Neutrophil (primary cell): Measurements from ENCODE around the gene MFAP3L.

Experiments
- H3K27ac ChIP-seq: fragments of 200-600 bp; sonication (generic); 2 replicates; pipeline ENCODE4 v1.5.1; 2016; ENCODE audit warnings: mild to moderate bottlenecking, moderate library complexity
- H3K27me3 ChIP-seq: fragments of 200-600 bp; sonication (generic); 2 replicates; pipeline ENCODE4 v1.6.0; 2016; ENCODE audit warnings: mild to moderate bottlenecking
- H3K36me3 ChIP-seq: fragments of 200-600 bp; sonication (generic); 2 replicates; pipeline ENCODE4 v1.5.1; 2017
- H3K4me1 ChIP-seq, 2 experiments: fragments of 200-600 bp in 1 of 2; sonication (generic) in 1 of 2; 1 replicate in 1 of 2; 2 replicates in 1 of 2; pipeline versions ENCODE4 v1.5.1 to v1.6.1; 2013 to 2016; ENCODE audit warnings: low read depth in 1 of 2, low read length in 1 of 2, mild to moderate bottlenecking in 1 of 2, moderate library complexity in 1 of 2; ENCODE audit not compliant: control insufficient read depth in 1 of 2, insufficient read depth in 1 of 2
- H3K4me3 ChIP-seq, 2 experiments: fragments of 200-600 bp in 1 of 2; sonication (generic) in 1 of 2; 1 replicate in 1 of 2; 2 replicates in 1 of 2; pipeline ENCODE4 v1.5.1; 2013 to 2016; ENCODE audit warnings: low read depth in 1 of 2, low read length in 1 of 2, mild to moderate bottlenecking in 1 of 2, moderate library complexity in 1 of 2
- H3K9me3 ChIP-seq: fragments of 200-600 bp; sonication (generic); 2 replicates; pipeline ENCODE4 v1.5.1; 2016
- TF ChIP-seq, protein P1 (sequence below): fragments of 200-600 bp; sonication (generic); IDR thresholded peaks from 2 replicates; pipeline ENCODE4 v1.5.1; 2016; ENCODE audit warnings: antibody characterized with exemption

Gene MFAP3L

GRCh38 chr4:169986369-169986768 lies 39.8 kb downstream of the MFAP3L start:
- Histone ChIP-seq H3K27me3 (peaks cover 5% of the 10 kb centered on the region), H3K4me3 (no peak overlapping the region), H3K36me3 (peaks cover 2% of the 10 kb centered on the region), H3K27ac (no peak overlapping the region), H3K4me1 (no peaks in the 10 kb centered on the region), H3K9me3 (no peaks in the 10 kb centered on the region)
- TF ChIP-seq, protein P1, sequence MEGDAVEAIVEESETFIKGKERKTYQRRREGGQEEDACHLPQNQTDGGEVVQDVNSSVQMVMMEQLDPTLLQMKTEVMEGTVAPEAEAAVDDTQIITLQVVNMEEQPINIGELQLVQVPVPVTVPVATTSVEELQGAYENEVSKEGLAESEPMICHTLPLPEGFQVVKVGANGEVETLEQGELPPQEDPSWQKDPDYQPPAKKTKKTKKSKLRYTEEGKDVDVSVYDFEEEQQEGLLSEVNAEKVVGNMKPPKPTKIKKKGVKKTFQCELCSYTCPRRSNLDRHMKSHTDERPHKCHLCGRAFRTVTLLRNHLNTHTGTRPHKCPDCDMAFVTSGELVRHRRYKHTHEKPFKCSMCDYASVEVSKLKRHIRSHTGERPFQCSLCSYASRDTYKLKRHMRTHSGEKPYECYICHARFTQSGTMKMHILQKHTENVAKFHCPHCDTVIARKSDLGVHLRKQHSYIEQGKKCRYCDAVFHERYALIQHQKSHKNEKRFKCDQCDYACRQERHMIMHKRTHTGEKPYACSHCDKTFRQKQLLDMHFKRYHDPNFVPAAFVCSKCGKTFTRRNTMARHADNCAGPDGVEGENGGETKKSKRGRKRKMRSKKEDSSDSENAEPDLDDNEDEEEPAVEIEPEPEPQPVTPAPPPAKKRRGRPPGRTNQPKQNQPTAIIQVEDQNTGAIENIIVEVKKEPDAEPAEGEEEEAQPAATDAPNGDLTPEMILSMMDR = no peak

DNA sequence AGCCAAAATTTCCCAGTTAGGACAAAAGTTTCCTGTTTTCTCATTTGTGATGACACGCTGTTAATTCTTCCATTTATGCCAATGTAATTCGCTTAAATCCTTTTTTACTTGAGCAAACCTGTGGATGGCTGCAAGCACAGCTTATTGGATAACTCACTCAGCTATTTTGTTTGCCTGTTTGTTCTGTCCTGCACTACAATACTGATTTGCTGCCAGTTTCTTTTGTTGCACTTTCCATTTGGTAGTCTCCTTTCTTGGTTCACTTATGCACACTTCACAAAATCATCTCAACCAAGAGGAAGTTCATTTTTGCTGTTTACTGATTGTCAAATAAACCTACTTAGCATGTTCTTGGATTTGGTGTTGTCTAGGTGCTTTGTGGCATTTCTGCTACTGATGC lies 40.3 kb downstream of the MFAP3L start:
- TF ChIP-seq, protein P1 = no peak
- Histone ChIP-seq H3K36me3 (no peaks in the 10 kb centered on the region), H3K27ac (no peak overlapping the region), H3K4me3 (no peak overlapping the region), H3K4me1 (no peaks in the 10 kb centered on the region), H3K27me3 (peaks cover 5% of the 10 kb centered on the region), H3K9me3 (no peaks in the 10 kb centered on the region)

GRCh38 chr4:169984745-169985144 lies 41.5 kb downstream of the MFAP3L start:
- Histone ChIP-seq H3K4me1 (no peaks in the 10 kb centered on the region), H3K27ac (no peak overlapping the region), H3K36me3 (no peaks in the 10 kb centered on the region), H3K4me3 (no peak overlapping the region), H3K27me3 (peaks cover 5% of the 10 kb centered on the region), H3K9me3 (no peaks in the 10 kb centered on the region)
- TF ChIP-seq, protein P1 = no peak

DNA sequence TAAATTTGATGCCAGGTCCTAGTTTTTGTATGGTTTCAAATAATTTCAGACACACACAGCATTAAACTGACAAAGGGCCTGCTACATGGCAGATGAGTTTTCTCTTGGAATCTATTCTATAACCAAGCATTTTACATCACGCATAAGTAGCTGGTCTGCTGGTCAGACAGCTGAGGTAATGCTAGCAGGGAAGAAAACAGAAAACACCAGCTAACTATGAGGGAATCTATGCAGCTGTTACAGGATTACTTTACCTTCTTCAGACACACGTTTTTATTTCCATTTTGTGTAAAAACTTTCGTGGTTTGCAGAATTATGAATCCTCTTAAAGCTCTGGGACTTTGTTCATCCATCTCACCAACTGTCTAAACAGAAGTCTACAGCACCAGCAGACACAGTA lies 42.0 kb downstream of the MFAP3L start:
- Histone ChIP-seq H3K27me3 (peaks cover 5% of the 10 kb centered on the region), H3K9me3 (no peaks in the 10 kb centered on the region), H3K4me1 (no peaks in the 10 kb centered on the region), H3K27ac (no peak overlapping the region), H3K36me3 (no peaks in the 10 kb centered on the region), H3K4me3 (no peak overlapping the region)
- TF ChIP-seq, protein P1 = no peak

DNA sequence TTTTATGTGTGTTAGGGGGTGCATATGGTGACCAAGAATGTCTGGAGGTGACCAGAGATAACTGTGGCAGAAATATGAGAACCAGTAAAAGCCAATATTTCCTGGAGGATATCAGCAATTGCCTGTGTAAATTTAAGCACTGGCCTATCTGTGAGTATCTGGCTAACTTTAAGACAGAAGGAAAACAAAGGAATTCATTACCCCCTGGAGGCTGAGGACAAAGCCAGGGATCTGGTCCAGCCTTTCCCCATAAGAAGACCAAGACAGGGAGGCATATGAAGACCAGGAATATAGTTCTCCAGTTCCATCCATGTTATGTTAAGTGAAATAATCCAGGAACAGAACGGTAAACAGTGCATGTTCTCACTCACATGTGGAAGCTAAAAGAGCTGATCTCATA lies 49.2 kb downstream of the MFAP3L start:
- H3K27ac ChIP-seq = no peak overlapping the region
- no peaks in the 10 kb centered on the region for H3K9me3 ChIP-seq
- TF ChIP-seq, protein P1 = no peak
- no peaks in the 10 kb centered on the region for H3K36me3 ChIP-seq
- no peak overlapping the region for H3K4me3 ChIP-seq
- peaks cover 20% of the 10 kb centered on the region for H3K27me3 ChIP-seq
- H3K4me1 ChIP-seq = no peaks in the 10 kb centered on the region
